ENCODE results near the gene LTB.

Gene LTB

DNA sequence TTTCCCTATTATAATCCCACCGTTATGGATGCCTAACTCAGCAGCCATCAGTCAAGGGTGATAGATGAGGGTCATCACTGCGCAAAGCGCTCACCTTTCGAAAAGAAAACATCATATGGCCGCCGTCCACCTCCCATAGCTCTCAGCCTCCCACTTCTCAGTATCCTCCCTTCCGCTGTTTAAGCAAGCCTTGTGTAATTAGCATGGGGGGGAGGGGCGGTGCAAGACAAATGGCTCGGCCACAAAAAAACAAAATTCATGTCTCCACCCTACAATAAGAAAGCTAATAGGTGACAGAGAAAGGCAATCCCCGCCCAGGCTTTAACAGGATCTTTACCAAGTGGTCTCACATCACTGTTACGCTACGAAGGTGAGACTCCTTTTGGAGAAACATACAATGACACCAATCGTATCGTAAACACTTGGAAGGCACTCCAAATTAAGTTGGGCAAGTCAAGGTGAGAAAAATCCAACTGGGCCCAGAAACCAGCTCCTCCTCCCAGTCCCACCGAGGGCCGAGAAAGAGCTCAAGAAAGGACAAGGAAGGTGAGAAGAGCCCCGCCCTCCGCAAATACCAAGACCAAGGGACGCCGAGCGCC, 41.1 kb downstream of the LTB start:
- H3K27me3 ChIP-seq (ENCODE audit: insufficient read depth, poor library complexity, severe bottlenecking): no peaks in the 10 kb centered on the region
- peak overlapping the region; percentile 98 for H3K27ac ChIP-seq (replicated peaks)
- peak overlapping the region; percentile 63 for H3K4me3 ChIP-seq (replicated peaks; ENCODE audit: insufficient read depth, low read length)
- DNase-seq (ENCODE audit: low read depth in 1 of 2, low spot score in 1 of 2): peak in 1 of 2 experiments; percentile 85
- no peak for TF ChIP-seq CTCF (IDR thresholded peaks at IDR 0.05; ENCODE audit: insufficient read depth, low read length)
- peak; percentile 14; the same call in 1 of the 2 replicates for TF ChIP-seq SPI1 (IDR thresholded peaks at IDR 0.05; ENCODE audit: borderline replicate concordance, low read depth)
- no peak for TF ChIP-seq GABPA (IDR thresholded peaks at IDR 0.05; ENCODE audit: low read depth)
- TF ChIP-seq POLR2AphosphoS5 (IDR thresholded peaks at IDR 0.05; ENCODE audit: low read depth): no peak

DNA sequence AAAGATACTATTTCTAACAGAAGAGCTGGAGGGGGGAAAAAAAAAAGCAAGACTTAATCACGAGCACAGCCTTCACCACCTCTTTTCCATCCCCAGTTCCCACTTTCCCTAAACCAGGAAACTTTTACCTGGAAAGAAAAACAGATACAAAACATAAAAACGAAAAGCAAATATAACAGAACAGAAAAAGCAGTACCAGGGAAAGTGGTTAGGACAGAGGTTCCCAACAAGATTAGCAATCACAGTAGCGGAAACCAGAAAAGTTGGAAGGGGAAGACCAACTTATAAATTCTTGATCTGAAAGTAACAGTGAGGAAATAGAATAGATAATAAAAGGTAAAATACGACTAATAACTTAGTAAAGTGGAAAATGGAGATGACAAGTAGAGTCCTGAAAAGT, 41.6 kb downstream of the LTB start:
- TF ChIP-seq CTCF (IDR thresholded peaks at IDR 0.05; ENCODE audit: insufficient read depth, low read length): no peak
- no peaks in the 10 kb centered on the region for H3K27me3 ChIP-seq (ENCODE audit: insufficient read depth, poor library complexity, severe bottlenecking)
- H3K27ac ChIP-seq (replicated peaks): peak overlapping the region; percentile 98
- no peak for DNase-seq (ENCODE audit: low read depth in 1 of 2, low spot score in 1 of 2)
- H3K4me3 ChIP-seq (replicated peaks; ENCODE audit: insufficient read depth, low read length): peak overlapping the region; percentile 63

DNA sequence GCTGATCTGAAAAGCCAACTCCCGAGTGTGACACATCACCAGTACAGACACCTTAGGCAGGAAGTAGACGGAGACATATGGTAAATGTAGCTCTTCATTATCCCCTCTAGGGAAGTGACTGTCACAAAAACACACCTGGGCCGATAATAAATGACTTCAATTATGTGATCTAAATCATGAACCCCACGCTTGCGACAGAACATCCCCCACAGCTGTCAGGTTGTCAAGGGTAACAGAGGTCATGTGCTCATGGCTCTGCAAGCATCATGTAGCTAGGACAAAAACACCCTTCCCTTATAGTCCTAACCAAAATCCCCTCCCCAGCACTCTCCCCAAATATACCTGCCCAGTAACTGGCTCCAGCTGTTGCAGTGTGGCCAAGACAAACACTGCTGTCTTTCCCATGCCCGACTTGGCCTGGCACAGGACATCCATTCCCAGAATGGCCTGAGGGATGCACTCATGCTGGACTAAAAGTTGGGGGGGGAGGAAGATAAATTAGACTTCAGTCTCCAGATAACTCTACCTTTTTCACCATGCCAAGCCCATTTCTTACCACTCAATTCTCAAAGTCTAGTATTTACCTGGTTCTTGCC, 43.3 kb downstream of the LTB start:
- no peak for TF ChIP-seq REST (IDR thresholded peaks at IDR 0.05; ENCODE audit: insufficient replicate concordance, low read depth)
- TF ChIP-seq GABPA (IDR thresholded peaks at IDR 0.05; ENCODE audit: low read depth): no peak
- no peak for TF ChIP-seq CTCF (IDR thresholded peaks at IDR 0.05; ENCODE audit: insufficient read depth, low read length)
- no peak for TF ChIP-seq SPI1 (IDR thresholded peaks at IDR 0.05; ENCODE audit: borderline replicate concordance, low read depth)
- TF ChIP-seq POLR2AphosphoS5 (IDR thresholded peaks at IDR 0.05; ENCODE audit: low read depth): no peak
- no peak overlapping the region for H3K4me3 ChIP-seq (replicated peaks; ENCODE audit: insufficient read depth, low read length)
- DNase-seq (ENCODE audit: low read depth in 1 of 2, low spot score in 1 of 2): no peak
- H3K27me3 ChIP-seq (ENCODE audit: insufficient read depth, poor library complexity, severe bottlenecking): no peaks in the 10 kb centered on the region
- H3K27ac ChIP-seq (replicated peaks): no peak overlapping the region

DNA sequence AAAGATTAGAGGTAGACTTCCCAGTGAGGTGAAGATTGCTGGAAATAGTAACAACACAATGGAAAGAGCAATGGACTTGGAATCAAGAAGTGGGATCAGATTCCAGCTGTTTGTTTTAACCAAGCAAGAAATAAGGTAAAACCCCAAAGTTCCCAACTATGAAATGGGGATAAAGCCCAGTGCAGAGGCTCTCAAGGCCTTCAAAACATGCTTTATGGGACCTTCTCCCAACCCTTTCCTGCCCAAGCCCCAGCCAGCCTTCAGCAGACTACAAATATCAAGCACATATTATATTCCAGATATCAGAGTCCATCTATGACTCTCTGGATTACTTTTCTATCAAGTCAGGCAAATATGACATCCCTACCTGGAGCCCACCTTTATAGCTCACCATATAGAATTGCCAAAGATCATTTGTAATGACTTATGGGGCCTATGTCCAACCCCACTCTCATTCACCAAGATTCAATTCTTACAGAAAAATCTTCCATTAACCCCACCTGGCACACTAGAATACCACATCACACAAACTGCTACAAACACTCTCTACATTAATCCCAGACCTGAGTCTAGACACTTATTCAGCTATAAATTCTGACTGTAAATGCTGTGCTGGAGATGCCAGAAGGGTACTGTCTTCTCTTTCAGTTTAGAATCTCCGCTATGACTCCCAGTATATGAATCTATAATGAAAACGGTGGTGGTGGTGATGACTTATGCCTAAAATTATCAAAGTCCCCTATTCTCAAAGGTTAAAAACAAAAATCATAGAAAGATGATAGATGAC, 46.5 kb downstream of the LTB start:
- Histone ChIP-seq H3K4me3 (replicated peaks; ENCODE audit: insufficient read depth, low read length) (no peak overlapping the region), H3K27me3 (ENCODE audit: insufficient read depth, poor library complexity, severe bottlenecking) (no peaks in the 10 kb centered on the region), H3K27ac (replicated peaks) (no peak overlapping the region; the same call in 1 of the 2 replicates)
- DNase-seq (ENCODE audit: low read depth in 1 of 2, low spot score in 1 of 2): no peak
- no peak for TF ChIP-seq GABPA (IDR thresholded peaks at IDR 0.05; ENCODE audit: low read depth)
- TF ChIP-seq SPI1 (IDR thresholded peaks at IDR 0.05; ENCODE audit: borderline replicate concordance, low read depth): no peak
- TF ChIP-seq CTCF (IDR thresholded peaks at IDR 0.05; ENCODE audit: insufficient read depth, low read length): no peak
- no peak for TF ChIP-seq REST (IDR thresholded peaks at IDR 0.05; ENCODE audit: insufficient replicate concordance, low read depth)
- TF ChIP-seq POLR2AphosphoS5 (IDR thresholded peaks at IDR 0.05; ENCODE audit: low read depth): no peak
